Measurements from ENCODE around the gene FLNB. TPM values are rescaled to one million over a fixed set of nuclear protein-coding genes. Genes with fewer than 3 reads are reported as not detected.

FLNB gene
- total and polyA plus RNA-seq, 2 of the 8 experiments (the other 6 are each of a cell fraction or from before 2014, with no cell fraction given), result 72.3 to 118 TPM

- TF ChIP-seq CTBP2 (IDR thresholded peaks at IDR 0.05; ENCODE audit: borderline replicate concordance, insufficient read depth, insufficient read length, low read length) (no peak), CEBPB (IDR thresholded peaks at IDR 0.05; ENCODE audit: low read depth, low read length) (no peak), SRF (IDR thresholded peaks at IDR 0.05; ENCODE audit: low read depth, low read length) (0 out of 2 replicates have a peak, but pooled peaks have one; percentile 2), CTCF (IDR thresholded peaks at IDR 0.05; ENCODE audit: control extremely low read depth in 1 of 3, insufficient read depth in 1 of 3, low read depth in 1 of 3, low read length in 3 of 3) (peak; percentile 68 to 95 (median 82)), ZNF274 (IDR thresholded peaks at IDR 0.05; ENCODE audit: borderline replicate concordance, extremely low read depth, low read length) (no peak), BCL11A (IDR thresholded peaks at IDR 0.05; ENCODE audit: low read depth in 2 of 2, low read length in 2 of 2) (no peak), POU5F1 (IDR thresholded peaks at IDR 0.05; ENCODE audit: low read depth, low read length) (no peak), SP1 (IDR thresholded peaks at IDR 0.05; ENCODE audit: low read depth, low read length) (no peak), TCF12 (IDR thresholded peaks at IDR 0.05; ENCODE audit: low read depth, low read length) (no peak), USF2 (IDR thresholded peaks at IDR 0.05; ENCODE audit: low read length) (no peak), TAF1 (IDR thresholded peaks at IDR 0.05; ENCODE audit: low read depth, low read length) (peak; percentile 97), EP300 (IDR thresholded peaks at IDR 0.05; ENCODE audit: borderline replicate concordance in 1 of 2, low read depth in 2 of 2, low read length in 2 of 2) (no peak), ATF3 (IDR thresholded peaks at IDR 0.05; ENCODE audit: insufficient read depth, low read depth, low read length) (no peak), BACH1 (IDR thresholded peaks at IDR 0.05; ENCODE audit: low read length) (no peak), EGR1 (IDR thresholded peaks at IDR 0.05; ENCODE audit: borderline replicate concordance, low read depth, low read length) (no peak), BRCA1 (IDR thresholded peaks at IDR 0.05; ENCODE audit: low read depth, low read length) (no peak), SIRT6 (IDR thresholded peaks at IDR 0.05; ENCODE audit: low read length) (no peak), SIN3A (conservative IDR thresholded peaks at IDR 0.05 in 1 of 2, IDR thresholded peaks at IDR 0.05 in 1 of 2; ENCODE audit: low read depth in 1 of 2, low read length in 2 of 2) (peak in 1 of 2 experiments; percentile 37; a peak in 1 of 4 replicates), KDM5A (IDR thresholded peaks at IDR 0.05; ENCODE audit: low read length) (no peak)
Observed at GRCh38 chr3:58008141-58009025, at the start of gene FLNB (continued).
